NCI-H82 treated with DMSO at 0.1 percent for 48 hours (cell line): ENCODE data around the gene ZRSR2.

Experiments used
- DNase-seq: peaks from one replicate; lab custom pipeline; 2025; ENCODE audit not compliant: unreplicated experiment; lab: John Stamatoyannopoulos, UW

ZRSR2 gene

DNA sequence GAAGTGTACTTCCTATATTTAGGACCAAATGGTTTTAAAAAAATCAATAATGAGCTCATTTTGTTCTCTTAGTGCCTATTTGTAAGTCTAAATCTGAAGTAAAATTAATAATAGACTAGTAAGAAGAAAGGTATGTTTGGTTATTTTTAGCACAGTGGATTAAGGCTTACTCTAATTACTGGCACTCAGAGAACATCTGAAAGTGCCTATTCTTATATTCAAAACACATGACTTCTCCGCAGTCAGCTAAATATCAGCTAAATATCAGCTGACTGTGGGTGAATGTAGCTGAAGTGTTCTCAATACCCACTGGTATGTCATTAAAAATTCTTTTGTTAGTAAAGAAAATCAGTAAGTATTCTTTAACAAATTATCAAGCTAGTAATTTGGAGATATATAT is 58.3 kb downstream of the ZRSR2 start:
- DNase-seq, result no peak

- peak; percentile 6 for DNase-seq
These were observed 59.3 kb downstream of the ZRSR2 start for GRCh38 chrX:15849555-15849954.

DNA sequence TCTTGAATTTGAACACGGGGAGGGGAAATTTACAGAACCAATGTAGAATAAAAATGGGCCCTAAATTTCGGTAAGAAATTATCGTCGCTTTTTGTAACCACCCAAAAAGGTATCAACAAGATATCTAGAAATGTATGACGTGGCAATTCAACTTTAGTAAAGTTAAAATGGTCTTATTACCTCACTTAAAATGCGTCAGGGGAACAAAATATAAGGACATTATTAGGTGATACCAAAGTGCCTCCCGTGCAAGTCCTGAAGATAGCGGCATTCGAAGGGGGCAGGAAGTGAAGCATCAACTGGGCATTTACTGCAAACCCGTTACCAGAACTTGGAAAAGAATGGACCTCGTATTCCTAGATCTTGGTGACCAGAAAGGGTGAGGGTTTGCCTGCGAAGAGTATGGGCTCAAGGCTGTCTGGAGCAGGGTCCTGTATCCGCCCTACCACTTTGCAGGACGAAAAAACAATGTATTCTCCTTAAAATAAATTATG is 63.3 kb downstream of the ZRSR2 start:
- no peak for DNase-seq

DNA sequence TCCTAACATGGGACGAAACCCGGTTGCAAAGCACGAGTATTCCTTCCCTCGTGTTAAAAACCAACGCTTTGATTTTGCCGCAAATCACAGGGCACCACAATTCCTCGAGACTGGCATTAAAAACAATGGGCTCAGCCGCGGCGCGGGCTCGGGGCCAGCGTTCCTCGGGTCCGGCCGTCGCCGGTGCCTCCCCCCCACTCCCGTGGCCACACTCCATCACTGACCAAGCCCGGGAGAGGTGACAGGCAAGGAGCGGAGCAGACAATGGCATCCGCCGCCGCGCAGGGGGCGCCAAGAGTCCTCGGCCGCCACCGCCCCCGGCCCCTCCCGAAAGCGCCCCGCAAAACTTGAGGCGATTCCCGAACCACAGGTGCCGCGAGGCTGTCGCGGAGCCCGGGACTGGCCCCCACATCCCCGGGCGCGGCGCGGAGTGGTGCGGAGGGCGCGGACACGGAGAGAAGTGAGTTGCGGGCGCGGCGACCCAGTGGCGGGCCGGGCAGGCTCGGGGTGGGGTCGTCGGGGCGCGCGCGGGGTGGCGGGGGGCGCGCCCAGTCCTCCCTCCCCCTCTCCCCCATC is 63.9 kb downstream of the ZRSR2 start:
- DNase-seq, result no peak

DNA sequence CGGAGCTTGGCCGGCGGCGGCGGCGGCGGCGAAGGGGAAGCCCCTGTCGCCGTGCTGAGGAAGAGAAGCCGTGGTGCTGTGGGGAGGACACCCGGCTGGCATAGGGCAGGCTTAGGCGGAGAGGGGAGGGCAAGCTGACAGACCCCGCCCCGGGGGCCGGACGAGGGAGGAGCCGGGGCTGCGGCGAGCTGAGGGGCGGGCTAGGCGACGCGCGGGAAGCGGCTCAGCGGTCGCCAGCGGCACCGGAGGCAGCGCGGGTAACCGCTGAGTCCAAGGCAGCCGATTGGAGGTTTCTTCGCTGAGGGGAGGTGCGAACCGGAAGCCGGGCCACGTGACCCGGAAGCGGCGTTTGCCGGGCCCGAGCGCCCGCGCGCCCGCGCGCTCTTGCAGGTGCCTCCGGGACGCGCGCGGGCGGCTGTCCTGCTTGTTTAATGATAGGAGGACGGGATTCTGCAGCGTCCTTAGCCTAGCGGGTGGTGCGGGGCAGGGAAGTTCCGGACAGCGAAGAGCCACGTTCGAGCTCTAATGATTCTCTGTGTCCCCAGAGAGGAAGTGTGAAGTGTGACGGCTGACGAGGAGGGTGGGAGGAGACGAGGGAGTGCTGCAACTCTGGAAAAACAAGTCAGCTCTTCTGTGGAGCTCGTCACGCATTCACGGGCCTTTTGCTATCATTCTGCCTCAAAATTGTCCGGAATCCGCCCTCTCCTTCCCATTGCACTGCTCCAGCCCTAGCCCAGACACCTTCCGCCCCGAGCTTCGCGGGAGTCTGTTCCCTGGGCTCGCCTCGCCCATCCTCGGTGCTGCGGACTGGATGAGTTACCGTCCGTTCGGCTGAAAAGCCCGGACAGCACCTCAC is 64.7 kb downstream of the ZRSR2 start, which contains the start of gene AP1S2:
Gene AP1S2 (minus strand): TSS at position 102 of the 856 bp plus-strand sequence. CDS start 2,289 bp downstream, outside the sequence.
- peak; percentile 84 for DNase-seq

DNA sequence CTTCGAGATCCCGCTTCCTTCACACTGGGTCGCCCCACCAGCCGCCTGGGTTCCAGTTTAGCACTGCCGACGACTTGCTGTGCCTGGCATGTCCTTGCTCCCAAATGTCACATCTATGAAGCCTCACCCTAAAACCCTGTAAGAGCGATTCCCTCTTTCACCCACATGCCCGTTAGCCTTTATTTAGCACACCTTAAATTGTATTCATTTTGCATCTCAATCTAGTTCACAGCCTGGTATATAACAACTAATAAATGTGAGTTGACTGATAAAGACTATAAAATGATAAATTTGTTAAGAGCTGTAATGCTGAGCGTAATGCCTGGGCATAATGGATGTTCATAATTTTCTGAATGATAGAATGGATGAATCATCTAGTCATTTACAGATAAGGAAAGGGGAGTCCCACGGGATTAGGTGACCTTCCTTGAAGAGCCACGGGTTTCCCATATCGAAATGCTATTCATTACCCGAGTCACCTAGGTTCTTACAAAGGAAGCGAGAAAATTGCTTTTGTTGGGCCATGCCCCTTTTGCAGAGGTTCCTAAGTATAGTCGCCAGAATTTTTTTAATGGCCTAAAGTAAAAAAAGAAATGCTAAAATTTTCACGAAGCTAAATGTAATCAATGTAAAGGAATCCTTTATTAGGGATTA is 65.4 kb downstream of the ZRSR2 start:
- no peak for DNase-seq

GRCh38 chrX:15856222-15856587 is 65.9 kb downstream of the ZRSR2 start:
- DNase-seq, result no peak

GRCh38 chrX:15856636-15857035 is 66.4 kb downstream of the ZRSR2 start:
- no peak for DNase-seq

GRCh38 chrX:15858051-15858450 is 67.8 kb downstream of the ZRSR2 start:
- no peak for DNase-seq

DNA sequence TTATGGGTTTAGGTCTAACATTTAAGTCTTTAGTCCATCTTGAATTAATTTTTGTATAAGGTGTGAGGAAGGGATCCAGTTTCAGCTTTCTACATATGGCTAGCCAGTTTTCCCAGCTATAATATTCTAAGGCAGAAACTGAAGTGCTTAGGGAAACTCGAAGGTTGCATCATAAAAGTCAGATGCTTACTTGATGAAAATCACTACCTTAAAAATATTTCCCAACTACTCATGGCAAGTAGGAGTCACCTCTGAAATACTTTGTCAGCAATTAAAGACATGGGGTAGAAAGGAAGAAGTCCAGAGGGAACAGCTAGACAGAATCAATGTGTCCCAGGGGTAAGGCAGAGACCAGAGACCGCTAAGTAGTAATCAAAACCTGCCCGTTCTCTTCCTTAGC is 70.6 kb downstream of the ZRSR2 start:
- no peak for DNase-seq

DNA sequence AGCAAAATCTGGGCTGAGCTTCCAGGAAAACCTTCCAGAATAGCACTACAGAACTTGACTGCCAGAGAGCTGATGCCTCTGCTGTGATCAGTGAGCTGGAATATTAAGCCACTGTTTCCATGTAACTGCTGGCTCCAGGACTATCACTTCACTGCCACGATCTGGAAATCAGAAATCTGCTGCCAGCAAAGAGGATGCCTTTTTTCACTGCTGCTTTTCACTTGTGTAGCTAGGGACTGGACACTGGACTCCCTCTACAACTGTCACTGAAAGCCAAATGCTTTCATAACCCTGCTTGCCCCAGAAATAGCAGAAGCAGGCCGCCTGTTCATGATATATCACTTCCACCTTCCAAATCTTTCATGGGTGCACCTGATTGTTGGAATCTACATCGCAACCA is 73.7 kb downstream of the ZRSR2 start:
- no peak for DNase-seq

GRCh38 chrX:15864629-15865028 is 74.3 kb downstream of the ZRSR2 start:
- DNase-seq, result no peak

DNA sequence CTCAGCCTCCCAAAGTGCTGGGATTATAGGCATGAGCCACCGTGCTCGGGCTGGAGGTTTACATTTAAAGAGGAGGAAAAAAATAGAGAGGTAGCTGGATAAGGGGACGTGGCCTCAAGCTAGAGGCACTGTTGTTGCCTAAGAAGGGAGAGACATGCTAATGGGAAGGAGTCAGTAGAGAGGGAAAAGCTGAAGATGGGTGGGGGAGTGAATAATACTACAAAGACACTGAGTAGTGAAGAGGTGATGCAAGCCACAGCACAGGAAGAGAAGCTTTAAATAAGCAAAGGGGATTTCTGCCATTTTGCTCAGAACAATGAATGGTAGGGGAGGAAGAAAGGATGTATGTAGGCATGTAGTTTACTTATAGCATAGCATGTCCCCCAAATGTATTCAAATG is 75.9 kb downstream of the ZRSR2 start:
- no peak for DNase-seq

GRCh38 chrX:15869695-15870094 is 79.4 kb downstream of the ZRSR2 start:
- DNase-seq, result no peak

- no peak for DNase-seq
These were observed 80.0 kb downstream of the ZRSR2 start for GRCh38 chrX:15870310-15870709.
